Panc1 (cell line): Measurements from ENCODE around the gene PSG6. TPM values are rescaled to one million over a fixed set of nuclear protein-coding genes. Genes with fewer than 3 reads are reported as not detected.
"Not testable (repeated sequence)": the region's sequence is repeated elsewhere in the genome, so short reads cannot be mapped to it uniquely, and the experiment has no call there.

Experiments
- ATAC-seq: fragments of 200-7000 bp; cut with Tn5 transposase; 2 replicates; pipeline ENCODE4 v1.9.1; 2020; ENCODE audit warnings: mild to moderate bottlenecking, moderate library complexity
- BruUV-seq: library from RNA; stranded (reverse); fragments of 400-500 nt; replicated peaks from 2 replicates; lab custom pipeline; 2021; lab: Mats Ljungman, UMichigan
- CTCF ChIA-PET: fragments of 300-600 bp; sonication (Branson Sonifier 250); formaldehyde crosslinking; loops from one replicate; lab custom pipeline; 2022; ENCODE audit warnings: antibody characterized with exemption; lab: Charles Lee
- POLR2A ChIA-PET: fragments of 300-600 bp; sonication (Branson Sonifier 250); formaldehyde crosslinking; loops from one replicate; lab custom pipeline; 2022; ENCODE audit warnings: antibody characterized with exemption; lab: Charles Lee
- DNase-seq: peaks from one replicate; pipeline ENCODE4 v3.0.0-alpha.2; 2010; ENCODE audit warnings: low read depth, low spot score
- H3K27ac ChIP-seq: 2 replicates; pipeline ENCODE4 v1.5.1; 2011; ENCODE audit warnings: mild to moderate bottlenecking, low read length, inconsistent platforms
- H3K27me3 ChIP-seq: fragments of 200-500 bp; sonication (Bioruptor generic); 2 replicates; pipeline ENCODE4 v1.6.0; 2014; ENCODE audit warnings: low read length, inconsistent platforms; ENCODE audit not compliant: control insufficient read depth, insufficient read depth
- H3K36me3 ChIP-seq: fragments of 200-500 bp; sonication (Bioruptor generic); 2 replicates; pipeline ENCODE4 v1.5.1; 2014; ENCODE audit warnings: inconsistent platforms, mild to moderate bottlenecking, low read length, moderate library complexity; ENCODE audit not compliant: control insufficient read depth, insufficient read depth
- H3K4me1 ChIP-seq: 2 replicates; pipeline ENCODE4 v1.5.1; 2011; ENCODE audit warnings: inconsistent platforms, mild to moderate bottlenecking, low read length, moderate library complexity; ENCODE audit not compliant: control insufficient read depth, insufficient read depth
- H3K4me3 ChIP-seq, 2 experiments: 2 replicates each; pipeline ENCODE4 v1.5.1; 2011 to 2012; ENCODE audit warnings: low read depth in 2 of 2, low read length in 2 of 2, mild to moderate bottlenecking in 2 of 2, inconsistent platforms in 1 of 2, moderate library complexity in 1 of 2
- H3K9me3 ChIP-seq: fragments of 200-500 bp; sonication (Bioruptor generic); 2 replicates; pipeline ENCODE4 v1.5.1; 2014; ENCODE audit warnings: low read depth, mild to moderate bottlenecking, inconsistent platforms, low read length, moderate library complexity; ENCODE audit not compliant: control insufficient read depth, insufficient read depth
- CTCF ChIP-seq: fragments of 450-650 bp; IDR thresholded peaks from 2 replicates; pipeline ENCODE4 v1.5.1; 2017; ENCODE audit warnings: mild to moderate bottlenecking
- POLR2AphosphoS5 ChIP-seq: IDR thresholded peaks from 2 replicates; pipeline ENCODE4 v1.6.1; 2012; ENCODE audit warnings: mild to moderate bottlenecking, low read depth, low read length, moderate library complexity
- REST ChIP-seq, 2 experiments: IDR thresholded peaks; 2 replicates each; pipeline ENCODE4 v1.6.1; 2011 to 2012; ENCODE audit warnings: low read depth in 2 of 2, control low read depth in 1 of 2, low read length in 1 of 2, mild to moderate bottlenecking in 1 of 2, moderate library complexity in 1 of 2; ENCODE audit not compliant: insufficient read depth in 1 of 2
- SIN3A ChIP-seq: IDR thresholded peaks from 2 replicates; pipeline ENCODE4 v1.6.1; 2012; ENCODE audit warnings: low read depth, mild to moderate bottlenecking, low read length, moderate library complexity, borderline replicate concordance; ENCODE audit not compliant: insufficient read depth
- TCF7L2 ChIP-seq: IDR thresholded peaks from 2 replicates; pipeline ENCODE4 v1.6.1; 2011; ENCODE audit warnings: mild to moderate bottlenecking, low read depth, low read length, inconsistent platforms
- in situ Hi-C: cut with HindIII; loops from 2 replicates; pipeline ENCODE4 v1.10.0; 2016; ENCODE audit warnings: low sequenced_read_pairs, low pct_unique_long_range_greater_than_20kb
- intact Hi-C: fragments of 100-400 bp; cut with micrococcal nuclease; formaldehyde crosslinking; loops from one replicate; pipeline ENCODE4 v1.10.0; 2022; ENCODE audit not compliant: unreplicated experiment
- total RNA-seq: library from RNA; stranded (reverse); gene quantifications from one replicate; pipeline ENCODE4 v1.2.1, GENCODE V29; 2021; ENCODE audit not compliant: unreplicated experiment

The PSG6 gene
- total RNA-seq, 1 experiment from 2014 or later, result not detected

- TF ChIP-seq TCF7L2, result no peak
- no peak for TF ChIP-seq POLR2AphosphoS5
- no peak for TF ChIP-seq CTCF
- no peak for TF ChIP-seq SIN3A
- TF ChIP-seq REST (IDR thresholded peaks at IDR 0.05; ENCODE audit: insufficient read depth in 1 of 2, low read depth in 2 of 2, low read length in 1 of 2), result no peak
- H3K27me3 ChIP-seq, result no peaks in the 10 kb centered on the region
- in situ Hi-C loops (no loop called here), intact Hi-C loops (no loop called here)
- POLR2A ChIA-PET, result no interaction called here
- no peaks in the 10 kb centered on the region for H3K9me3 ChIP-seq
- H3K27ac ChIP-seq, result no peak overlapping the region
- no peaks in the 10 kb centered on the region for H3K4me1 ChIP-seq
- ATAC-seq (no peak), DNase-seq (no peak)
- no peaks in the 10 kb centered on the region for H3K36me3 ChIP-seq
- no peak overlapping the region for H3K4me3 ChIP-seq
- CTCF ChIA-PET, result no interaction called here
- no TSS peak for BruUV-seq
Observed at GRCh38 chr19:42926781-42927180, 9.1 kb upstream of the PSG6 start.

DNA sequence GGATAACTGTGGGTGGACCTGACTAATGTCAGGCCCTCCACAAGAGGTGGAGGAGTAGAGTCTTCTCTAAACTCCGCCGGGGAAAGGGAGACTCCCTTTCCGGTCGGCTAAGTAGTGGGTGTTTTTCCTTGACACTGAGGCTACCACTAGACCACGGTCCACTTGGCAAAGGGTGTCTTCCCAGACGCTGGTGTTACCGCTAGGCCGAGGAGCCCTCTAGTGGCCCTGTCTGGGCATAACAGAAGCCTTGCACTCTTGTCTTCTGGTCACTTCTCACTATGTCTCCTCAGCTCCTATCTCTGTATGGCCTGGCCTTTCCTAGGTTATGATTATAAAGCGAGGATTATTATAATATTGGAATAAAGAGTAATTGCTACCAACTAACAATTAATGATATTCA lies 5.4 kb upstream of the PSG6 start:
- peak; percentile 84 for TF ChIP-seq CTCF
- DNase-seq, in situ Hi-C loops, BruUV-seq, H3K4me1 ChIP-seq, CTCF ChIA-PET, H3K9me3 ChIP-seq, H3K27ac ChIP-seq, POLR2A ChIA-PET, ATAC-seq, intact Hi-C loops, H3K27me3 ChIP-seq, H3K36me3 ChIP-seq, H3K4me3 ChIP-seq: not testable (repeated sequence)

DNA sequence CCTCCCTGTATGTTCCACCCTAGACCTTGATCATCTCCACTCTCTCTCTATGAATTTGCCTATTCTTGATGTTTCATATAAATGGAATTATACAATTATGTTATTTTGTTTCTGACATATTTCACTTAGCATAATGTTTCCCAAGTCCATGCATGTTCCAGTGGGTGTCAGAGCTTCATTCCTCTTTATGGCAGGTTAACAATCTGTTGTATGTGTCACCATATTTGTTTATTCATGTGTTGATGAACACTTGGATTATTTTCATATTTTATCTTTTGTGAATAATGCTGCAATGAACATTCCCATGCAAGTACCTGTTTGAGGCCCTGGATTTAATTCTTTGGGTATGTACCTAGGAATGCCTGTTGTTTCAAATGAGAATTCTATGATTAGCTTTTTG lies 3.3 kb upstream of the PSG6 start:
- H3K36me3 ChIP-seq, H3K27ac ChIP-seq, intact Hi-C loops, ATAC-seq, BruUV-seq, POLR2A ChIA-PET, H3K4me1 ChIP-seq, in situ Hi-C loops, DNase-seq, H3K27me3 ChIP-seq, H3K9me3 ChIP-seq, H3K4me3 ChIP-seq, CTCF ChIA-PET: not testable (repeated sequence)
